ENCODE data around the gene SH3PXD2A.

SH3PXD2A gene

DNA sequence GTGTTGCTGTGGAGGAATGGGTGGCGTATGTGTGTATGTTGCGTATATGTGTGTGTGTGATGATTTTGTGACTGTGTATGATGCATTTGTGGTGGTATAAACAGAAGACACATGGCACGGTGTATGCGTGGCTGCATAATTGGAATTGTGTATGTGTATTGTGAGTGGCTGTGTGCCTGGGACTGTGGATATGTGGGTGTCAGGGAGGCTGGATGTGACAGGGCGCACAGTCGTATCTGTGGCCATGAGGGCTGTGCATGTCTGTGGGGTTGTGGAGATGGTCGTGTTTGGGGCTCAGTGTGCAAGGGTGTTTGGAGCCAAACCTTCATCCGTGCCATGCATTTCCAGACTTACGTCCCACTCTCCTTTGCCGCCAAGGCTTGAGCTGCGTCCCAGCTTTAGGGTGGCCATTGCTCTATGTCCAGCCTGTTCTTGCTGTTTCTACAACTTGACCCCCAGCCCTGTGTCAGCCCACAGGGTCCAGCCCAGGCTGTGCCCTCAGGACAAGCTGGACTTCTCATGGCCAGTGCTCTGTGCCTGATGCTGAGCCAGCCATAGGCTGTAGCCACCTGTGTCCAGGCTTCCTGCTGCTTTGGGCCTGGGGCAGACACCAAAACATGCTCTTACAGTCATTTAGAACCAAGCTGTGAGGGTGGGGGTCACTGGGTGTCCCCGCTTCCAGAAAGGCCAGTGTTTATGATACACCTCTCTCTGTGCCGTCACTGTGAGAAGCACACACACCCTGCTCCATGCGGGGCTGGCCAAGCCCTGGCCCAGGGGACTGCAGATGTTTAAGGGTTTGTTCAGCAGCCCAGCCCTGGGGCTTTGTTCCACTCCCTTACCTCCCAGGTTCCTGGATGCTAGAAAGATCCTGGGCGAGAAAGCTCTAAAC, 234.2 kb downstream of the SH3PXD2A start:
- no peak overlapping the region for H2AFZ ChIP-seq (ENCODE audit: low read depth)
- H3K36me3 ChIP-seq (ENCODE audit: insufficient read depth), result no peaks in the 10 kb centered on the region
- H3K4me1 ChIP-seq (ENCODE audit: low read depth, poor library complexity, severe bottlenecking), result no peaks in the 10 kb centered on the region
- no peaks in the 10 kb centered on the region for H4K20me1 ChIP-seq (ENCODE audit: insufficient read depth)
- no peaks in the 10 kb centered on the region for H3K79me2 ChIP-seq (ENCODE audit: insufficient read depth, low read depth)
- H3K27me3 ChIP-seq (ENCODE audit: insufficient read depth, low read depth), result no peaks in the 10 kb centered on the region
- H3K9ac ChIP-seq, result no peak overlapping the region
- TF ChIP-seq, protein P1, sequence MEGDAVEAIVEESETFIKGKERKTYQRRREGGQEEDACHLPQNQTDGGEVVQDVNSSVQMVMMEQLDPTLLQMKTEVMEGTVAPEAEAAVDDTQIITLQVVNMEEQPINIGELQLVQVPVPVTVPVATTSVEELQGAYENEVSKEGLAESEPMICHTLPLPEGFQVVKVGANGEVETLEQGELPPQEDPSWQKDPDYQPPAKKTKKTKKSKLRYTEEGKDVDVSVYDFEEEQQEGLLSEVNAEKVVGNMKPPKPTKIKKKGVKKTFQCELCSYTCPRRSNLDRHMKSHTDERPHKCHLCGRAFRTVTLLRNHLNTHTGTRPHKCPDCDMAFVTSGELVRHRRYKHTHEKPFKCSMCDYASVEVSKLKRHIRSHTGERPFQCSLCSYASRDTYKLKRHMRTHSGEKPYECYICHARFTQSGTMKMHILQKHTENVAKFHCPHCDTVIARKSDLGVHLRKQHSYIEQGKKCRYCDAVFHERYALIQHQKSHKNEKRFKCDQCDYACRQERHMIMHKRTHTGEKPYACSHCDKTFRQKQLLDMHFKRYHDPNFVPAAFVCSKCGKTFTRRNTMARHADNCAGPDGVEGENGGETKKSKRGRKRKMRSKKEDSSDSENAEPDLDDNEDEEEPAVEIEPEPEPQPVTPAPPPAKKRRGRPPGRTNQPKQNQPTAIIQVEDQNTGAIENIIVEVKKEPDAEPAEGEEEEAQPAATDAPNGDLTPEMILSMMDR (conservative IDR thresholded peaks at IDR 0.05; ENCODE audit: low read depth, low read length), result no peak
- H3K4me2 ChIP-seq, result no peak overlapping the region
- no peak overlapping the region for H3K4me3 ChIP-seq (IDR thresholded peaks at IDR 0.05; ENCODE audit: insufficient read depth, low read depth, low read length)
- H3K27ac ChIP-seq, result no peak overlapping the region

DNA sequence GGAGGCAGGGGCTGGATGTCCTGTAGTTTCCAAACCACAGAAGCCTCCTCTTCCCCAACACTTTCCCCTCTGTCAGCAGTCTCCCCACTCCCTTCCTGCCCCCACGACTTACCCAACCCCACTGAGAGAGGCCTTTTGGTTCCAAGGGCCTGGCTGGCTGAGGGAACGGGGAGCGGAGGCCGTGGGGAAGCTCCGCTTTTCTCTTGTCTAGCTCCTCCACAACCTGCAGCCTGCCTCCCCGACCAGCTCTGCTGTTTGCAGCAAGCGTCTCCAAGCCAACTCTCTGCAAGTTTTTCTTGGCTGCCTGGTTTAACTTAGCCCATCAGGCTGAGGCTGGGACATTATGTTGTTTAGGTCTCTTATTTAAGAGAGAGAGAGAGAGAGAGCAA, 235.0 kb downstream of the SH3PXD2A start:
- H3K9ac ChIP-seq, result no peak overlapping the region

DNA sequence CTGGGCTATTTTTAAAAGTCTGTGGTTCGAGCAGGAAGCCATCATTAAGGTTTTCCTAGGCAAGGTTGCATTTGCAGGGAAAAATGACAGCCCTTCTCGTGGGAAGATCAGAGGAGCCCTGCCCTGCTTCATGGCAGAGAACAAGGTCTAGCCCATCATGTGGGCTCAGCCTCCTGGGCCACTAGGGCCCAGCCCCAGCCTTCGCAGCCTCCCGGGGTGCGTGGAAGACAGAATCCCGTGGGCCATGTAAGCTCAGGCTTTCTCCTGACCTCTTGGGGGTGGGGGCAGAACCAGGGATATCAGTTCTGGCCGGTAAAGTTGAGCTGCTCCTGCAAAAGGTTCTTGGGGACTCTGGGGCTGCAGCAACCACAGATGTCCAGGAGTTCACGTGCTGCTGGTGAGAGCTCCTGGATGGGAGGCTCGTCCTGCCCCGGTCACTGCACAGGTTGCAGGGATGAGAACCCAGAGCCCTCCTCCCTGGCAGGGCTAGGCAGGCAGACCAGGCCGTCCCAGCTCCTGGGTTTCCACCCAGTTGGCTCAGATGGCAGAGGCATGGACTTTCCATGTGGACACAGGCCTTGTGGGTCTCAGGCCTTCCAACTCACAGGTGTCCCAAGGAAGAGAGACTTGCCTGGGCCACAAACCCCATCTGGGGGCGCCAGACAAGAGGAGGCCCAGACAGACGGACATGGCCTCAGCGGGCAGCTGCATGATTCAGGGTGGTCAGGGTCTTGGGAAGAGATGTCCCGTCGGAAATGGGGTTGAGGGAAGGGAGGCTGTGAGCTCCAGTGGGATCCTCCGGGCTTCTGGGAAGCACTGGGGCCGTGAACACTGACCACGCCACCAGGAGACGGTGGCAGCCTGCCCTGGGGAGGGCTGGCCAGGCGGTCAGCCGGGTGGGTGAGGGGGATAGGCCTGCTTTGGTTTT, 235.7 kb downstream of the SH3PXD2A start:
- Histone ChIP-seq H3K27ac (no peak overlapping the region), H3K4me1 (ENCODE audit: low read depth, poor library complexity, severe bottlenecking) (no peaks in the 10 kb centered on the region)

More for the DNA sequence above, 235.0 kb downstream of the SH3PXD2A start:
- Histone ChIP-seq H3K4me3 (IDR thresholded peaks at IDR 0.05; ENCODE audit: insufficient read depth, low read depth, low read length) (no peak overlapping the region), H2AFZ (ENCODE audit: low read depth) (no peak overlapping the region), H3K4me1 (ENCODE audit: low read depth, poor library complexity, severe bottlenecking) (no peaks in the 10 kb centered on the region), H4K20me1 (ENCODE audit: insufficient read depth) (no peaks in the 10 kb centered on the region), H3K4me2 (no peak overlapping the region), H3K27me3 (ENCODE audit: insufficient read depth, low read depth) (no peaks in the 10 kb centered on the region), H3K27ac (no peak overlapping the region), H3K79me2 (ENCODE audit: insufficient read depth, low read depth) (no peaks in the 10 kb centered on the region), H3K36me3 (ENCODE audit: insufficient read depth) (no peaks in the 10 kb centered on the region)
- TF ChIP-seq, protein P1 (conservative IDR thresholded peaks at IDR 0.05; ENCODE audit: low read depth, low read length), result no peak

More for the DNA sequence above, 235.7 kb downstream of the SH3PXD2A start:
- Histone ChIP-seq H3K4me2 (no peak overlapping the region), H3K36me3 (ENCODE audit: insufficient read depth) (no peaks in the 10 kb centered on the region), H3K4me3 (IDR thresholded peaks at IDR 0.05; ENCODE audit: insufficient read depth, low read depth, low read length) (no peak overlapping the region), H3K9ac (no peak overlapping the region), H3K27me3 (ENCODE audit: insufficient read depth, low read depth) (no peaks in the 10 kb centered on the region), H2AFZ (ENCODE audit: low read depth) (no peak overlapping the region), H4K20me1 (ENCODE audit: insufficient read depth) (no peaks in the 10 kb centered on the region), H3K79me2 (ENCODE audit: insufficient read depth, low read depth) (no peaks in the 10 kb centered on the region)
- TF ChIP-seq, protein P1 (conservative IDR thresholded peaks at IDR 0.05; ENCODE audit: low read depth, low read length), result no peak

Measured in KMS-11 (cell line).